Breast epithelium (tissue), 4 donors: Measurements from ENCODE around the gene ALPI. TPM values are rescaled to one million over a fixed set of nuclear protein-coding genes. Genes with fewer than 3 reads are reported as not detected.
A peak's percentile ranks its signal among the peaks of the same experiment; 100 is the strongest.

Source experiments
- DNase-seq, 2 donors: peaks; one replicate each; pipeline ENCODE4 v3.0.0-alpha.2; 2019; ENCODE audit warnings: low spot score in 2 of 2
- H3K27ac ChIP-seq, 2 donors: fragments of 200-600 bp; sonication (generic) in 1 of 2; one replicate each; pipeline ENCODE4 v1.5.1; 2016 to 2019; ENCODE audit warnings: mild to moderate bottlenecking in 1 of 2
- H3K27me3 ChIP-seq, 2 donors: fragments of 200-600 bp; sonication (generic) in 1 of 2; one replicate each; pipeline versions ENCODE4 v1.5.1 to v1.6.0; 2017 to 2019; ENCODE audit warnings: control low read depth in 1 of 2, mild to moderate bottlenecking in 1 of 2
- H3K36me3 ChIP-seq: fragments of 200-600 bp; one replicate; pipeline ENCODE4 v1.5.1; 2019
- H3K4me1 ChIP-seq, 2 donors: fragments of 200-600 bp; sonication (generic); one replicate each; pipeline ENCODE4 v1.5.1; 2016 to 2019; ENCODE audit warnings: control low read depth in 1 of 2
- H3K4me3 ChIP-seq, 3 donors: fragments of 200-600 bp; sonication (generic); 1 replicate in 2 of 3; 2 replicates in 1 of 3; pipeline ENCODE4 v1.5.1; 2016 to 2019; ENCODE audit warnings: mild to moderate bottlenecking in 3 of 3, moderate library complexity in 2 of 3
- H3K9me3 ChIP-seq, 2 donors: fragments of 200-600 bp; sonication (generic) in 1 of 2; one replicate each; pipeline ENCODE4 v1.5.1; 2016 to 2019; ENCODE audit warnings: control low read depth in 1 of 2
- POLR2A ChIP-seq: fragments of 450-650 bp; IDR thresholded peaks from one replicate; pipeline ENCODE4 v1.6.1; 2016; ENCODE audit warnings: antibody characterized with exemption, mild to moderate bottlenecking, moderate library complexity
- POLR2AphosphoS5 ChIP-seq, 3 donors: sonication (generic); formaldehyde crosslinking; IDR thresholded peaks; one replicate each; pipeline ENCODE4 v1.6.1; 2017; ENCODE audit warnings: antibody characterized with exemption in 3 of 3
- intact Hi-C: fragments of 100-400 bp; cut with DNase I; formaldehyde crosslinking; loops from one replicate; pipeline ENCODE4 v1.15.1; 2023; ENCODE audit warnings: low total_unique reads
- total RNA-seq, 3 donors: library from RNA; depleted of rRNA; stranded (reverse); fragments of >200 nt; gene quantifications; one replicate each; pipeline ENCODE4 v1.1.0, GENCODE V29; 2016
- TF ChIP-seq, protein P1 (sequence below), 3 donors: fragments of 450-650 bp; IDR thresholded peaks; one replicate each; pipeline ENCODE4 v1.5.1; 2016 to 2017; ENCODE audit warnings: antibody characterized with exemption in 3 of 3, mild to moderate bottlenecking in 3 of 3, moderate library complexity in 3 of 3

The ALPI gene
- total RNA-seq, 3 donors from 2014 or later = 0.33 TPM; not detected in 2

GRCh38 chr2:232419245-232420072, 36.5 kb upstream of the ALPI start:
- peaks cover 4 to 20% of the 10 kb centered on the region in 2 donors for H3K4me1 ChIP-seq
- no peak overlapping the region for H3K27ac ChIP-seq
- TF ChIP-seq, protein P1, sequence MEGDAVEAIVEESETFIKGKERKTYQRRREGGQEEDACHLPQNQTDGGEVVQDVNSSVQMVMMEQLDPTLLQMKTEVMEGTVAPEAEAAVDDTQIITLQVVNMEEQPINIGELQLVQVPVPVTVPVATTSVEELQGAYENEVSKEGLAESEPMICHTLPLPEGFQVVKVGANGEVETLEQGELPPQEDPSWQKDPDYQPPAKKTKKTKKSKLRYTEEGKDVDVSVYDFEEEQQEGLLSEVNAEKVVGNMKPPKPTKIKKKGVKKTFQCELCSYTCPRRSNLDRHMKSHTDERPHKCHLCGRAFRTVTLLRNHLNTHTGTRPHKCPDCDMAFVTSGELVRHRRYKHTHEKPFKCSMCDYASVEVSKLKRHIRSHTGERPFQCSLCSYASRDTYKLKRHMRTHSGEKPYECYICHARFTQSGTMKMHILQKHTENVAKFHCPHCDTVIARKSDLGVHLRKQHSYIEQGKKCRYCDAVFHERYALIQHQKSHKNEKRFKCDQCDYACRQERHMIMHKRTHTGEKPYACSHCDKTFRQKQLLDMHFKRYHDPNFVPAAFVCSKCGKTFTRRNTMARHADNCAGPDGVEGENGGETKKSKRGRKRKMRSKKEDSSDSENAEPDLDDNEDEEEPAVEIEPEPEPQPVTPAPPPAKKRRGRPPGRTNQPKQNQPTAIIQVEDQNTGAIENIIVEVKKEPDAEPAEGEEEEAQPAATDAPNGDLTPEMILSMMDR (IDR thresholded peaks at IDR 0.05) = no peak
- TF ChIP-seq POLR2AphosphoS5 (IDR thresholded peaks at IDR 0.05) (no peak), POLR2A (no peak)
- peaks cover 13 to 76% of the 10 kb centered on the region in 2 donors for H3K27me3 ChIP-seq
- intact Hi-C loops = no loop called here
- peak overlapping the region; percentile 21 to 64 (median 38) for H3K4me3 ChIP-seq
- H3K36me3 ChIP-seq = no peaks in the 10 kb centered on the region
- peaks cover 0 to 12% of the 10 kb centered on the region in 2 donors for H3K9me3 ChIP-seq
- peak in 1 of 2 donors; percentile 44 for DNase-seq

DNA sequence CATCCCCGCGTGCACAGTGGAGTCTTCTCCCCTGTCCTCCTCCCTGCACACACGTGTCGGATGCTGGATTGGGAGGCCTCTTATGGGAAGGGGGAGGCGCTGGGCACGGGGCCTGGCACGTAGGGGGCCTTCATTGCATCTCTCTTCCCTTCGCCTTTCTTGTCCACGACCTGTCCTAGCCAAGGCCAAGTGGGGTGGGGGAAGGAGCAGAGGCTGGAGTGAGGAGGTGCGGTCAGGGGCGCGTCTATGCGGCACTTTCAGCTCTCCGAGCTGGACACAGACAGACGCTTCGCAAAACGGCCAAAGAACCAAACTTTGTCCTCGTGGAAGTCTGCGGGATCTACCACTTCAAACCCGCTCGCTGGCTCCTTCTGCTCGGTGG, 35.9 kb upstream of the ALPI start:
- Histone ChIP-seq H3K36me3 (no peaks in the 10 kb centered on the region), H3K27ac (no peak overlapping the region), H3K4me3 (peak overlapping the region in 2 of 3 donors; percentile 36 to 64), H3K27me3 (peaks cover 13 to 71% of the 10 kb centered on the region in 2 donors), H3K4me1 (peaks cover 4 to 20% of the 10 kb centered on the region in 2 donors), H3K9me3 (peaks cover 0 to 12% of the 10 kb centered on the region in 2 donors)
- peak in 1 of 2 donors; percentile 14 for DNase-seq
- intact Hi-C loops = no loop called here
- TF ChIP-seq, protein P1 (IDR thresholded peaks at IDR 0.05) = no peak
- TF ChIP-seq POLR2AphosphoS5 (IDR thresholded peaks at IDR 0.05) = no peak
- no peak for TF ChIP-seq POLR2A

GRCh38 chr2:232420463-232421188, 35.3 kb upstream of the ALPI start:
- H3K4me1 ChIP-seq = peaks cover 4 to 20% of the 10 kb centered on the region in 2 donors
- H3K27me3 ChIP-seq = peaks cover 13 to 65% of the 10 kb centered on the region in 2 donors
- peak in 1 of 2 donors; percentile 51 for DNase-seq
- no peak for TF ChIP-seq POLR2A
- TF ChIP-seq, protein P1 (IDR thresholded peaks at IDR 0.05) = no peak
- TF ChIP-seq POLR2AphosphoS5 (IDR thresholded peaks at IDR 0.05) = no peak
- H3K27ac ChIP-seq = no peak overlapping the region
- H3K36me3 ChIP-seq = no peaks in the 10 kb centered on the region
- intact Hi-C loops = no loop called here
- peak overlapping the region in 2 of 3 donors; percentile 36 to 64 for H3K4me3 ChIP-seq
- H3K9me3 ChIP-seq = peaks cover 0 to 12% of the 10 kb centered on the region in 2 donors

DNA sequence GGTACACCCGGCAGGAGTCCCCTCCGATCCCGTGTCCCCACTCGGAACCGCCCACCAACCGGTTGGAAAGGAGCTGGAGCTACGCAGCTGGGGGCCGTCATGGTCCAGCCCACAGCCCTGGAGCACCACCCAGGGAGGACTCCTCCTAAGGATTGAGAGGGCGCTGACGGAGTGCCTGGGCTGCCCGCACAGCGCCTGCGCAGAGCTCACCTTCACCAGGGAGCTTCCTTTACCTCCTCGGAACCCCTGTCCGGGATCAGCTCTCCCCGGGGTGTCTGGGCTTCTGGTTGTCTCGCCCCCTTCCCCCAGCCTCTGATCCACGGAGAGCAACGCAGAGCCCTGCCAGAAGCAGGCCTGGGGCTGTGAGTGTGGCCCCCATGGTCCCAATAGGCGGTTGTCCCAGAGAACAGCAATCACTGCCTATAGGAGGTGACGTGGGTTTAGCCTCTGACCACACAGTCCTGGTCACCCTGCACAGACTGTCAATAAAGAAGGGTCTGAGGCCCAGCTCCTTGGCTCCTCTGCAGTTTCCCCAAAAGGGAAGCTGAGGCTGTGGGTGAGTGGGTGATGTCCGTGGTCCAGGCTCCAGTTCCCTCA, 34.7 kb upstream of the ALPI start:
- intact Hi-C loops = no loop called here
- Histone ChIP-seq H3K4me3 (peak overlapping the region in 2 of 3 donors; percentile 36 to 64), H3K4me1 (peaks cover 4 to 20% of the 10 kb centered on the region in 2 donors), H3K27me3 (peaks cover 13 to 59% of the 10 kb centered on the region in 2 donors), H3K27ac (no peak overlapping the region), H3K36me3 (no peaks in the 10 kb centered on the region), H3K9me3 (peaks cover 0 to 12% of the 10 kb centered on the region in 2 donors)
- peak in 1 of 2 donors; percentile 5 for DNase-seq
- TF ChIP-seq, protein P1 (IDR thresholded peaks at IDR 0.05) = no peak
- TF ChIP-seq POLR2AphosphoS5 (IDR thresholded peaks at IDR 0.05) (no peak), POLR2A (no peak)
